ENCODE results near the gene IMPG1.

IMPG1 gene

GRCh38 chr6:75892384-75892783 lies 180.1 kb downstream of the IMPG1 start:
- Histone ChIP-seq H3K27me3 (ENCODE audit: insufficient read depth, low read depth, severe bottlenecking) (no peaks in the 10 kb centered on the region), H3K27ac (no peak overlapping the region), H3K36me3 (0 out of 2 replicates have a peak, but pooled peaks cover 4% of the 10 kb centered on the region), H3K9me3 (ENCODE audit: severe bottlenecking) (no peaks in the 10 kb centered on the region), H3K4me3 (ENCODE audit: low read depth, low read length) (no peak overlapping the region)
- DNase-seq = no peak
- TF ChIP-seq, protein P1, sequence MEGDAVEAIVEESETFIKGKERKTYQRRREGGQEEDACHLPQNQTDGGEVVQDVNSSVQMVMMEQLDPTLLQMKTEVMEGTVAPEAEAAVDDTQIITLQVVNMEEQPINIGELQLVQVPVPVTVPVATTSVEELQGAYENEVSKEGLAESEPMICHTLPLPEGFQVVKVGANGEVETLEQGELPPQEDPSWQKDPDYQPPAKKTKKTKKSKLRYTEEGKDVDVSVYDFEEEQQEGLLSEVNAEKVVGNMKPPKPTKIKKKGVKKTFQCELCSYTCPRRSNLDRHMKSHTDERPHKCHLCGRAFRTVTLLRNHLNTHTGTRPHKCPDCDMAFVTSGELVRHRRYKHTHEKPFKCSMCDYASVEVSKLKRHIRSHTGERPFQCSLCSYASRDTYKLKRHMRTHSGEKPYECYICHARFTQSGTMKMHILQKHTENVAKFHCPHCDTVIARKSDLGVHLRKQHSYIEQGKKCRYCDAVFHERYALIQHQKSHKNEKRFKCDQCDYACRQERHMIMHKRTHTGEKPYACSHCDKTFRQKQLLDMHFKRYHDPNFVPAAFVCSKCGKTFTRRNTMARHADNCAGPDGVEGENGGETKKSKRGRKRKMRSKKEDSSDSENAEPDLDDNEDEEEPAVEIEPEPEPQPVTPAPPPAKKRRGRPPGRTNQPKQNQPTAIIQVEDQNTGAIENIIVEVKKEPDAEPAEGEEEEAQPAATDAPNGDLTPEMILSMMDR (IDR thresholded peaks at IDR 0.05; ENCODE audit: low read depth, low read length) = no peak

DNA sequence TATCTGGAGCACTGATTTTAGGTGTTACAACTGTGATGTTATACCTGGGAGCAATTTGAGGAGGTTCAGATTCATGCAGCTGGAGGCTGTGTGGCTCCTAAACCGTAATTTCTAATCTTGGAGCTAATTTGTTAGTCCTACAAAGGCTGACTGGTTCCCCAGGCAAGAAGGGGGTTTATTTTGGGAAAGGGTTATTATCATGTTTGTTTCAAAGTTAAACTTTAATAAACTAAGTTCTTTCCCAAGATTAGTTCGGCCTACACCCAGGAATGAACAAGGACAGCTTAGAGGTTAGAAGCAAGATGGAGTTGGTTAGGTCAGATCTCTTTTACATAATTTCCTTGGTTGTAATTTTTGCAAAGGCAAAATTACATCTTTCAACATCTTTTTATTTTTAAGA lies 187.6 kb downstream of the IMPG1 start:
- Histone ChIP-seq H3K9me3 (ENCODE audit: severe bottlenecking) (no peaks in the 10 kb centered on the region), H3K27me3 (ENCODE audit: insufficient read depth, low read depth, severe bottlenecking) (no peaks in the 10 kb centered on the region), H3K27ac (no peak overlapping the region), H3K4me3 (ENCODE audit: low read depth, low read length) (no peak overlapping the region), H3K36me3 (no peaks in the 10 kb centered on the region)
- TF ChIP-seq, protein P1 (IDR thresholded peaks at IDR 0.05; ENCODE audit: low read depth, low read length) = no peak
- no peak for DNase-seq

- TF ChIP-seq, protein P1 (IDR thresholded peaks at IDR 0.05; ENCODE audit: low read depth, low read length) = no peak
- Histone ChIP-seq H3K36me3 (no peaks in the 10 kb centered on the region), H3K27me3 (ENCODE audit: insufficient read depth, low read depth, severe bottlenecking) (no peaks in the 10 kb centered on the region), H3K4me3 (ENCODE audit: low read depth, low read length) (no peak overlapping the region), H3K9me3 (ENCODE audit: severe bottlenecking) (no peaks in the 10 kb centered on the region), H3K27ac (no peak overlapping the region)
- DNase-seq = no peak
These were observed 189.7 kb downstream of the IMPG1 start for GRCh38 chr6:75882734-75883133.

- Histone ChIP-seq H3K4me3 (ENCODE audit: low read depth, low read length) (no peak overlapping the region), H3K27ac (no peak overlapping the region), H3K9me3 (ENCODE audit: severe bottlenecking) (no peaks in the 10 kb centered on the region), H3K27me3 (ENCODE audit: insufficient read depth, low read depth, severe bottlenecking) (no peaks in the 10 kb centered on the region), H3K36me3 (0 out of 2 replicates have a peak, but pooled peaks cover 6% of the 10 kb centered on the region)
- TF ChIP-seq, protein P1 (IDR thresholded peaks at IDR 0.05; ENCODE audit: low read depth, low read length) = no peak
- DNase-seq = no peak
These were observed 192.2 kb downstream of the IMPG1 start for GRCh38 chr6:75880305-75880704.

GRCh38 chr6:75876152-75876551 lies 196.3 kb downstream of the IMPG1 start:
- no peak overlapping the region for H3K4me3 ChIP-seq (ENCODE audit: low read depth, low read length)
- H3K9me3 ChIP-seq (ENCODE audit: severe bottlenecking) = no peaks in the 10 kb centered on the region
- TF ChIP-seq, protein P1 (IDR thresholded peaks at IDR 0.05; ENCODE audit: low read depth, low read length) = no peak
- no peaks in the 10 kb centered on the region for H3K27me3 ChIP-seq (ENCODE audit: insufficient read depth, low read depth, severe bottlenecking)
- H3K36me3 ChIP-seq = peaks cover 14% of the 10 kb centered on the region; the same call in 1 of the 2 replicates
- DNase-seq = no peak
- H3K27ac ChIP-seq = no peak overlapping the region

- H3K4me3 ChIP-seq (ENCODE audit: low read depth, low read length) = no peak overlapping the region
- H3K27ac ChIP-seq = no peak overlapping the region
- no peak for DNase-seq
- H3K36me3 ChIP-seq = peaks cover 14% of the 10 kb centered on the region; the same call in 1 of the 2 replicates
- H3K9me3 ChIP-seq (ENCODE audit: severe bottlenecking) = no peaks in the 10 kb centered on the region
- TF ChIP-seq, protein P1 (IDR thresholded peaks at IDR 0.05; ENCODE audit: low read depth, low read length) = no peak
- no peaks in the 10 kb centered on the region for H3K27me3 ChIP-seq (ENCODE audit: insufficient read depth, low read depth, severe bottlenecking)
These were observed 198.2 kb downstream of the IMPG1 start for GRCh38 chr6:75874224-75874623.

Data from WERI-Rb-1 (cell line).